HEK293 (cell line): ENCODE results near the gene PGBD1.

Experiments
- CTCF ChIA-PET: fragments of 350-600 bp; formaldehyde crosslinking; extraction: SDS; loops from one replicate; lab custom pipeline; 2021; ENCODE audit warnings: antibody characterized with exemption; lab: Yijun Ruan, JAX
- POLR2A ChIA-PET: fragments of 300-600 bp; formaldehyde crosslinking; extraction: SDS; loops from one replicate; lab custom pipeline; 2020; ENCODE audit warnings: antibody characterized with exemption, inconsistent platforms; lab: Yijun Ruan, JAX
- H3K27ac ChIP-seq: fragments of 200-500 bp; sonication (Bioruptor generic); 2 replicates; pipeline ENCODE4 v1.5.1; 2014; ENCODE audit warnings: low read depth, low read length, control low read depth, inconsistent platforms; ENCODE audit errors: extremely low read depth
- H3K36me3 ChIP-seq, 2 experiments: fragments of 200-500 bp in 1 of 2; sonication (Bioruptor generic) in 1 of 2; 1 replicate in 1 of 2; 2 replicates in 1 of 2; pipeline ENCODE4 v1.5.1; 2014 to 2017; ENCODE audit warnings: inconsistent platforms in 2 of 2, low read length in 2 of 2; ENCODE audit not compliant: control insufficient read depth in 2 of 2, insufficient read depth in 1 of 2
- H3K4me1 ChIP-seq: fragments of 200-500 bp; sonication (Bioruptor generic); 2 replicates; pipeline ENCODE4 v1.5.1; 2014; ENCODE audit warnings: mild to moderate bottlenecking, low read length, inconsistent platforms; ENCODE audit not compliant: control insufficient read depth, insufficient read depth
- H3K4me3 ChIP-seq: 2 replicates; pipeline ENCODE4 v1.5.1; 2011; ENCODE audit warnings: low read depth, mild to moderate bottlenecking, control low read depth, low read length, moderate library complexity
- H3K9me3 ChIP-seq: fragments of 200-500 bp; sonication (Bioruptor generic); 2 replicates; pipeline ENCODE4 v1.5.1; 2014; ENCODE audit warnings: low read depth, low read length, inconsistent platforms; ENCODE audit not compliant: control insufficient read depth, insufficient read depth
- EGR2 ChIP-seq: fragments of 450-650 bp; formaldehyde crosslinking; IDR thresholded peaks from 2 replicates; pipeline ENCODE4 v1.5.1; 2016; ENCODE audit warnings: low read depth, missing biosample characterization, missing genetic modification characterization
- GLI2 ChIP-seq: fragments of 450-650 bp; formaldehyde crosslinking; IDR thresholded peaks from 2 replicates; pipeline ENCODE4; 2017; ENCODE audit warnings: missing biosample characterization, missing genetic modification characterization, low read depth, borderline replicate concordance
- HOXA7 ChIP-seq: sonication (generic); formaldehyde crosslinking; IDR thresholded peaks from 2 replicates; pipeline ENCODE4 v1.8.1; 2022; ENCODE audit warnings: missing genetic modification reagents, borderline replicate concordance
- KLF1 ChIP-seq: fragments of 450-650 bp; formaldehyde crosslinking; IDR thresholded peaks from 2 replicates; pipeline ENCODE4 v1.5.1; 2016; ENCODE audit warnings: missing biosample characterization, missing genetic modification characterization
- KLF17 ChIP-seq: fragments of 450-650 bp; formaldehyde crosslinking; IDR thresholded peaks from 2 replicates; pipeline ENCODE4 v1.5.1; 2016; ENCODE audit warnings: missing biosample characterization, missing genetic modification characterization
- PRDM4 ChIP-seq: fragments of 450-650 bp; formaldehyde crosslinking; IDR thresholded peaks from 2 replicates; pipeline ENCODE4 v1.5.1; 2017; ENCODE audit warnings: missing biosample characterization, missing genetic modification characterization
- REST ChIP-seq: fragments of 450-650 bp; formaldehyde crosslinking; IDR thresholded peaks from 2 replicates; pipeline ENCODE4 v1.5.1; 2016; ENCODE audit warnings: missing biosample characterization, missing genetic modification characterization
- SALL2 ChIP-seq: fragments of 450-650 bp; formaldehyde crosslinking; IDR thresholded peaks from 2 replicates; pipeline ENCODE4 v1.5.0; 2017; ENCODE audit warnings: missing biosample characterization, mild to moderate bottlenecking, missing genetic modification characterization, borderline replicate concordance
- ZBTB1 ChIP-seq: fragments of 450-650 bp; formaldehyde crosslinking; IDR thresholded peaks from 2 replicates; pipeline ENCODE4 v1.5.1; 2016; ENCODE audit warnings: missing biosample characterization, missing genetic modification characterization
- ZBTB20 ChIP-seq: fragments of 450-650 bp; formaldehyde crosslinking; IDR thresholded peaks from 2 replicates; pipeline ENCODE4 v1.5.1; 2016; ENCODE audit warnings: missing biosample characterization, missing genetic modification characterization
- ZNF10 ChIP-seq: fragments of 450-650 bp; formaldehyde crosslinking; IDR thresholded peaks from 2 replicates; pipeline ENCODE4 v1.5.1; 2017; ENCODE audit warnings: missing biosample characterization, missing genetic modification characterization
- ZNF223 ChIP-seq: fragments of 450-650 bp; formaldehyde crosslinking; IDR thresholded peaks from 2 replicates; pipeline ENCODE4 v1.5.1; 2016; ENCODE audit warnings: missing biosample characterization, missing genetic modification characterization
- ZNF292 ChIP-seq: fragments of 450-650 bp; formaldehyde crosslinking; IDR thresholded peaks from 2 replicates; pipeline ENCODE4 v1.5.1; 2016; ENCODE audit warnings: low read depth, missing biosample characterization, missing genetic modification characterization, borderline replicate concordance
- ZNF302 ChIP-seq: fragments of 450-650 bp; formaldehyde crosslinking; IDR thresholded peaks from 2 replicates; pipeline ENCODE4 v1.5.1; 2016; ENCODE audit warnings: missing biosample characterization, missing genetic modification characterization, low read depth
- ZNF311 ChIP-seq: fragments of 450-650 bp; formaldehyde crosslinking; IDR thresholded peaks from 2 replicates; pipeline ENCODE4 v1.5.1; 2017; ENCODE audit warnings: missing biosample characterization, missing genetic modification characterization, borderline replicate concordance
- ZNF549 ChIP-seq: fragments of 450-650 bp; IDR thresholded peaks from 2 replicates; pipeline ENCODE4 v1.5.1; 2018; ENCODE audit warnings: missing biosample characterization, missing genetic modification characterization, mild to moderate bottlenecking, inconsistent platforms, moderate library complexity
- ZNF571 ChIP-seq: fragments of 450-650 bp; formaldehyde crosslinking; IDR thresholded peaks from 2 replicates; pipeline ENCODE4 v1.5.0; 2017; ENCODE audit warnings: missing biosample characterization, missing genetic modification characterization
- ZNF621 ChIP-seq: fragments of 450-650 bp; formaldehyde crosslinking; IDR thresholded peaks from 2 replicates; pipeline ENCODE4 v1.5.1; 2017; ENCODE audit warnings: missing biosample characterization, missing genetic modification characterization
- ZNF707 ChIP-seq: fragments of 450-650 bp; formaldehyde crosslinking; IDR thresholded peaks from 2 replicates; pipeline ENCODE4 v1.5.1; 2016; ENCODE audit warnings: missing biosample characterization, missing genetic modification characterization
- ZNF747 ChIP-seq: fragments of 450-650 bp; formaldehyde crosslinking; IDR thresholded peaks from 2 replicates; pipeline ENCODE4 v1.5.1; 2016; ENCODE audit warnings: missing biosample characterization, missing genetic modification characterization
- ZNF791 ChIP-seq: fragments of 450-650 bp; formaldehyde crosslinking; IDR thresholded peaks from 2 replicates; pipeline ENCODE4 v1.5.1; 2016; ENCODE audit warnings: missing biosample characterization, missing genetic modification characterization
- TF ChIP-seq, protein P1 (sequence below): fragments of 450-650 bp; formaldehyde crosslinking; IDR thresholded peaks from 2 replicates; pipeline ENCODE4 v1.5.1; 2016; ENCODE audit warnings: missing biosample characterization, missing genetic modification characterization

Gene PGBD1

DNA sequence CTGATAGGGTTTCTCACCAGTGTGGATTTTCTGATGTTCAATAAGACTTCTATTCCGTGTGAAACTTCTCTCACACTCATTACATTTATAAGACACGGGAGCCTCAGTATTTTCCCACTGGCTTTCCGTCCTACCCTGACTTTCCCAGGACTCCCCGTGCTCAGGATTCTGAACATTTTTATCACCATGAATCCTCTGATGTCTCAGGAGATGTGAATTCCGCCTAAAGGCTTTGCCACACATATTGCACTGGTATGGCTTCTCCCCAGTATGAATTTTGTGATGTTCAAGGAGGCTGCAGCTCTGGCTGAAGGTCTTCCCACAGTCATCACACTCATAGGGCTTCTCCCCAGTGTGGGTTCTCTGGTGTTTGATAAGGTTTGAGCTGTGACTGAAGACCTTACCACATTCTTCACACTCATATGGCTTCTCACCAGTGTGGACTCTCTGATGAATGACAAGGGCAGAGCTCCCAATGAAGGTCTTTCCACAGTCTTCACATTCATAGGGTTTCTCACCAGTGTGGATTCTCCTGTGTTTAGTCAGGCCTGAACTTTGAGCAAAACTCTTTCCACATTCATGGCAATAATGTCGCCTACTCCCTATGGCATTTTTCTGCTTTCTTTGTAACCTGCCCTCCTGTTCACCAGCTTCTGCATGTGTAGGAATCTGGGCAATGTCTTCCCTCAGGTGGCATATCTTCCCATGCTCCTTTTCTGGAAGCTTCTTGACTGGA, 36.0 kb upstream of the PGBD1 start:
- H3K4me3 ChIP-seq: no peak overlapping the region
- H3K27ac ChIP-seq: no peak overlapping the region
- no peaks in the 10 kb centered on the region for H3K9me3 ChIP-seq
- POLR2A ChIA-PET: interaction anchor here (0.9 kb wide), 1 partner anchor 22 kb away, joined by 3 read pairs; the partner anchor contains the start of gene ZSCAN26
- no peaks in the 10 kb centered on the region for H3K4me1 ChIP-seq
- H3K36me3 ChIP-seq: peaks cover 19 to 59% of the 10 kb centered on the region in 2 experiments
- CTCF ChIA-PET: no interaction called here
- TF ChIP-seq ZNF707 (tag by site-specific recombination) (no peak), ZNF747 (tag by site-specific recombination) (no peak), SALL2 (tag by site-specific recombination) (no peak), KLF1 (tag by site-specific recombination) (no peak), PRDM4 (tag by site-specific recombination) (no peak), ZNF311 (tag by site-specific recombination) (no peak), ZNF10 (no peak), ZNF791 (tag by site-specific recombination) (no peak), ZNF571 (tag by site-specific recombination) (no peak), ZBTB20 (tag by site-specific recombination) (no peak), EGR2 (tag by site-specific recombination) (no peak), ZNF292 (tag by site-specific recombination) (no peak), HOXA7 (no peak), ZNF549 (tag by site-specific recombination) (no peak)
- TF ChIP-seq, protein P1, sequence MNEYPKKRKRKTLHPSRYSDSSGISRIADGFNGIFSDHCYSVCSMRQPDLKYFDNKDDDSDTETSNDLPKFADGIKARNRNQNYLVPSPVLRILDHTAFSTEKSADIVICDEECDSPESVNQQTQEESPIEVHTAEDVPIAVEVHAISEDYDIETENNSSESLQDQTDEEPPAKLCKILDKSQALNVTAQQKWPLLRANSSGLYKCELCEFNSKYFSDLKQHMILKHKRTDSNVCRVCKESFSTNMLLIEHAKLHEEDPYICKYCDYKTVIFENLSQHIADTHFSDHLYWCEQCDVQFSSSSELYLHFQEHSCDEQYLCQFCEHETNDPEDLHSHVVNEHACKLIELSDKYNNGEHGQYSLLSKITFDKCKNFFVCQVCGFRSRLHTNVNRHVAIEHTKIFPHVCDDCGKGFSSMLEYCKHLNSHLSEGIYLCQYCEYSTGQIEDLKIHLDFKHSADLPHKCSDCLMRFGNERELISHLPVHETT (tag by site-specific recombination): no peak

- no peak overlapping the region for H3K4me3 ChIP-seq
- TF ChIP-seq ZNF621 (tag by site-specific recombination) (no peak), ZBTB1 (tag by site-specific recombination) (no peak), REST (tag by site-specific recombination) (no peak), GLI2 (tag by site-specific recombination) (no peak), KLF17 (tag by site-specific recombination) (no peak), ZNF223 (tag by site-specific recombination) (no peak), SALL2 (tag by site-specific recombination) (no peak), ZNF302 (tag by site-specific recombination) (no peak)
- H3K9me3 ChIP-seq: no peaks in the 10 kb centered on the region
- ChIA-PET POLR2A (interaction anchor here (1.0 kb wide), 1 partner anchor 18 kb away, joined by 3 read pairs; the partner anchor contains the start of gene ZSCAN26), CTCF (no interaction called here)
- H3K27ac ChIP-seq: no peak overlapping the region
- H3K36me3 ChIP-seq: peaks cover 13 to 55% of the 10 kb centered on the region in 2 experiments
- peaks cover 5% of the 10 kb centered on the region; the same call in 1 of the 2 replicates for H3K4me1 ChIP-seq
Measured at GRCh38 chr6:28248916-28249315, 32.5 kb upstream of the PGBD1 start.
